ENCODE results near the gene PARD3. TPM values are rescaled to one million over a fixed set of nuclear protein-coding genes. Genes with fewer than 3 reads are reported as not detected.

The PARD3 gene
- total RNA-seq, 1 experiment from 2014 or later: 51.8 TPM

DNA sequence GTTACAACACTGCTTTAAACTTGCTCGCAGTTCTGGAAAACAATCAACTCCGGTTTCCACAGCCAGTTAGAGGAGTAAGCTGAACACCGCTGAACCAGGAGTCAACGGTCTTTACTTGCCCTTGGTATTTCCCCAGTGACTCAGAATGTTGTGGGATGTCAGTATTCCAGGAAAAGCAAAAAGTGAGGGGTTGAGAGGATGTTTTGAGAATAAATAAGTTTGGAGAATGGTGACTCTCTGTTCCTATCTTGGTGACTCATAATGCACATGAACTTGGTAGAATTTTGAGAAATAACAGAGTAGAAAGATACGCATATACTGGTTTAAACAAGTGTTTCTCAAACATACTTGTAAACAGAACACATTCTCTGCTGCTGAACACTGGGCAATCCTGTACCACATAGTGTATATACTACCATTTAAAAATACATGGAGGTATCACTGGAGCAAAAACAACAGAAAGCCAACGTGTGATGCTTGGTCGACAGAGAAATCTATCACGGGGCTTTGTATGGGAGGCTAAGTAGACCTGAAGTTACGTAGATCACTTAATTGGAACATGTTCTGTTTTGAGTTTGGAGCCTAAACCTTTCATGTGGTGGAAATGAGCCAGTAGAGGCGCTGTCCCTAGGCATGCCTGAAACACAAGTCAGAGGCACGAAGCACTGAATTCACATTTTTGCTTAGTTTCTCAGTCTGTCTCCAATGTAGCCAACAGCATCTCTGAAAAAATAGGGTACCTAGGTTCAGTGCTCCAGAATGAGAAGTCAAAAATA lies 534.3 kb downstream of the PARD3 start:
- Mint-ChIP-seq H3K4me1 (peaks cover 24% of the 10 kb centered on the region), H3K9me3 (no peaks in the 10 kb centered on the region), H3K36me3 (no peaks in the 10 kb centered on the region), H3K4me3 (no peak overlapping the region), H3K27me3 (ENCODE audit: low read depth) (no peaks in the 10 kb centered on the region), H3K27ac (0 out of 2 replicates have a peak overlapping the region, but pooled peaks have one; percentile 0)
- DNase-seq (ENCODE audit: low spot score): no peak
- no peak for TF ChIP-seq TEAD1 (CRISPR knock-in tag; IDR thresholded peaks at IDR 0.05)
- no peak for TF ChIP-seq NR1H2 (CRISPR knock-in tag; IDR thresholded peaks at IDR 0.05)
- no peak for TF ChIP-seq PRRX2 (CRISPR knock-in tag; IDR thresholded peaks at IDR 0.05)
- TF ChIP-seq, protein P1, sequence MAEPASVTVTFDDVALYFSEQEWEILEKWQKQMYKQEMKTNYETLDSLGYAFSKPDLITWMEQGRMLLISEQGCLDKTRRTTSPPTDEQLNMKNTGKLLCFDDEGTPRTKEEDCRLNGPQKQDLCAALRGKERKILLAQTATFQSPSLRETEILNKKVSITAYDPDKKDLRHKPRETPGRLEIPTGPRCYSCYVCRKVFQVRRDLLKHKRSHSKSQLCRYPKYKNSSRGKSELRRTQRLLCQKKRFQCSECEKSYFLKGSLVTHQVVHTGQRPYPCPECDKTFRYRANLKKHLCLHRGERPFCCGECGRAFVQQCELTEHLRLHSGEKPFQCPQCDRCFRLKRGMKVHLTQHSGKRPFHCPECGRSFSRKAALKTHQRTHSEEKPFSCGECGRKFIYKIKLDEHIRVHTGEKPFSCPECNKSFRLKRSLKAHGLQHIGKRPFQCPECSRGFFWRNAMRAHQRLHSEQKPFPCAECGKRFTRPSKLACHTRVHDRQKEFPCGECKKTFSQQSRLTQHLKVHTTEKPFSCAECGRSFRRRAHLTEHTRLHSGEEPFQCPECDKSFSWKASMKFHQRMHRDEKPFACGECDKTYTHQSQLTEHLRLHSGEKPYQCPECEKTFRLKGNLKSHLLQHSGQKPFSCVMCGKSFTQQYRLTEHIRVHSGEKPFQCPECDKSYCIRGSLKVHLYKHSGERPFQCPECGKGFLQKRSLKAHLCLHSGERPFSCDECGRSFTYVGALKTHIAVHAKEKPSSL (CRISPR knock-in tag; conservative IDR thresholded peaks at IDR 0.05): no peak
- TF ChIP-seq NFATC4 (CRISPR knock-in tag; IDR thresholded peaks at IDR 0.05): no peak
- CTCF ChIA-PET: no interaction called here
- peak; percentile 79 for ATAC-seq
- POLR2A ChIA-PET: no interaction called here

DNA sequence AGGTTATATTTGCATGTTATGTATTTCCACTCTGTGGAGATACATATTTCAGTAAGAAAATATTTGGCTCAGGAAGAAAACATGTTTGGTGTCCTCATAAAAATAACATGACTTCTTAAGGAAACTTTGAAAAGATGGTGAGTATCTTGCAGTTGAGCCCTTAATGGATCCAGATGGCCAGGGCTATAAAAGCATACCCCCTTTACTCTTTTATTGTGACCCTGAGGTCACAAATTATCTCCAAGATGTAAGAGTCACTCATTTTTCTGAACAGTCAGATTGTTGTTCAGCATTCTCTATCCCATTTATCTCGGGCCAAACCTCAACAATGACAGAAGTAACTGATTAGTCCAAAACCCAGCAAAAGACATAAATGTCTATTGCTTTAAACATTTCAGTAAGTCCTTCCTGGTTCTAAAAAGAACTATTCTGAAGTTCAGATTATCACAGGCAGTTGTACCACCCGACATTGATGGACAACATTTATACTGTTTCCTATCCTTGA lies 539.4 kb downstream of the PARD3 start:
- no peak overlapping the region for H3K27ac Mint-ChIP-seq

More for the DNA sequence above, 539.4 kb downstream of the PARD3 start:
- ATAC-seq (no peak), DNase-seq (ENCODE audit: low spot score) (no peak)
- H3K27me3 Mint-ChIP-seq (ENCODE audit: low read depth): no peaks in the 10 kb centered on the region
- peaks cover 14% of the 10 kb centered on the region for H3K4me1 Mint-ChIP-seq
- POLR2A ChIA-PET: no interaction called here
- TF ChIP-seq, protein P2, sequence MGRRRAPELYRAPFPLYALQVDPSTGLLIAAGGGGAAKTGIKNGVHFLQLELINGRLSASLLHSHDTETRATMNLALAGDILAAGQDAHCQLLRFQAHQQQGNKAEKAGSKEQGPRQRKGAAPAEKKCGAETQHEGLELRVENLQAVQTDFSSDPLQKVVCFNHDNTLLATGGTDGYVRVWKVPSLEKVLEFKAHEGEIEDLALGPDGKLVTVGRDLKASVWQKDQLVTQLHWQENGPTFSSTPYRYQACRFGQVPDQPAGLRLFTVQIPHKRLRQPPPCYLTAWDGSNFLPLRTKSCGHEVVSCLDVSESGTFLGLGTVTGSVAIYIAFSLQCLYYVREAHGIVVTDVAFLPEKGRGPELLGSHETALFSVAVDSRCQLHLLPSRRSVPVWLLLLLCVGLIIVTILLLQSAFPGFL (CRISPR knock-in tag; IDR thresholded peaks at IDR 0.05; ENCODE audit: borderline replicate concordance): no peak
- TF ChIP-seq SMAD3 (CRISPR knock-in tag; IDR thresholded peaks at IDR 0.05; ENCODE audit: borderline replicate concordance) (no peak), ZNF263 (CRISPR knock-in tag; IDR thresholded peaks at IDR 0.05; ENCODE audit: low read depth) (no peak), NR1H2 (CRISPR knock-in tag; IDR thresholded peaks at IDR 0.05) (no peak), ZNF671 (CRISPR knock-in tag; IDR thresholded peaks at IDR 0.05) (no peak), MXD4 (CRISPR knock-in tag; IDR thresholded peaks at IDR 0.05; ENCODE audit: borderline replicate concordance) (no peak), ZNF396 (CRISPR knock-in tag; IDR thresholded peaks at IDR 0.05; ENCODE audit: borderline replicate concordance) (no peak), NR2C2 (CRISPR knock-in tag; IDR thresholded peaks at IDR 0.05) (no peak), NR3C1 (CRISPR knock-in tag; conservative IDR thresholded peaks at IDR 0.05; ENCODE audit: low read depth) (no peak), SP1 (CRISPR knock-in tag; conservative IDR thresholded peaks at IDR 0.05) (no peak), ESRRA (CRISPR knock-in tag; IDR thresholded peaks at IDR 0.05; ENCODE audit: borderline replicate concordance) (no peak), TEAD1 (CRISPR knock-in tag; IDR thresholded peaks at IDR 0.05) (no peak), FOXK1 (CRISPR knock-in tag; IDR thresholded peaks at IDR 0.05) (no peak), OVOL2 (CRISPR knock-in tag; IDR thresholded peaks at IDR 0.05; ENCODE audit: borderline replicate concordance) (no peak)
- TF ChIP-seq, protein P3, sequence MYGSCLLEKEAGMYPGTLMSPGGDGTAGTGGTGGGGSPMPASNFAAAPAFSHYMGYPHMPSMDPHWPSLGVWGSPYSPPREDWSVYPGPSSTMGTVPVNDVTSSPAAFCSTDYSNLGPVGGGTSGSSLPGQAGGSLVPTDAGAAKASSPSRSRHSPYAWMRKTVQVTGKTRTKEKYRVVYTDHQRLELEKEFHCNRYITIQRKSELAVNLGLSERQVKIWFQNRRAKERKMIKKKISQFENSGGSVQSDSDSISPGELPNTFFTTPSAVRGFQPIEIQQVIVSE (CRISPR knock-in tag; IDR thresholded peaks at IDR 0.05; ENCODE audit: borderline replicate concordance): no peak
- TF ChIP-seq, protein P4, sequence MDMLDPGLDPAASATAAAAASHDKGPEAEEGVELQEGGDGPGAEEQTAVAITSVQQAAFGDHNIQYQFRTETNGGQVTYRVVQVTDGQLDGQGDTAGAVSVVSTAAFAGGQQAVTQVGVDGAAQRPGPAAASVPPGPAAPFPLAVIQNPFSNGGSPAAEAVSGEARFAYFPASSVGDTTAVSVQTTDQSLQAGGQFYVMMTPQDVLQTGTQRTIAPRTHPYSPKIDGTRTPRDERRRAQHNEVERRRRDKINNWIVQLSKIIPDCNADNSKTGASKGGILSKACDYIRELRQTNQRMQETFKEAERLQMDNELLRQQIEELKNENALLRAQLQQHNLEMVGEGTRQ (CRISPR knock-in tag; IDR thresholded peaks at IDR 0.05): no peak
- TF ChIP-seq, protein P5, sequence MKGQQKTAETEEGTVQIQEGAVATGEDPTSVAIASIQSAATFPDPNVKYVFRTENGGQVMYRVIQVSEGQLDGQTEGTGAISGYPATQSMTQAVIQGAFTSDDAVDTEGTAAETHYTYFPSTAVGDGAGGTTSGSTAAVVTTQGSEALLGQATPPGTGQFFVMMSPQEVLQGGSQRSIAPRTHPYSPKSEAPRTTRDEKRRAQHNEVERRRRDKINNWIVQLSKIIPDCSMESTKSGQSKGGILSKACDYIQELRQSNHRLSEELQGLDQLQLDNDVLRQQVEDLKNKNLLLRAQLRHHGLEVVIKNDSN (CRISPR knock-in tag; IDR thresholded peaks at IDR 0.05): no peak
- TF ChIP-seq, protein P6, sequence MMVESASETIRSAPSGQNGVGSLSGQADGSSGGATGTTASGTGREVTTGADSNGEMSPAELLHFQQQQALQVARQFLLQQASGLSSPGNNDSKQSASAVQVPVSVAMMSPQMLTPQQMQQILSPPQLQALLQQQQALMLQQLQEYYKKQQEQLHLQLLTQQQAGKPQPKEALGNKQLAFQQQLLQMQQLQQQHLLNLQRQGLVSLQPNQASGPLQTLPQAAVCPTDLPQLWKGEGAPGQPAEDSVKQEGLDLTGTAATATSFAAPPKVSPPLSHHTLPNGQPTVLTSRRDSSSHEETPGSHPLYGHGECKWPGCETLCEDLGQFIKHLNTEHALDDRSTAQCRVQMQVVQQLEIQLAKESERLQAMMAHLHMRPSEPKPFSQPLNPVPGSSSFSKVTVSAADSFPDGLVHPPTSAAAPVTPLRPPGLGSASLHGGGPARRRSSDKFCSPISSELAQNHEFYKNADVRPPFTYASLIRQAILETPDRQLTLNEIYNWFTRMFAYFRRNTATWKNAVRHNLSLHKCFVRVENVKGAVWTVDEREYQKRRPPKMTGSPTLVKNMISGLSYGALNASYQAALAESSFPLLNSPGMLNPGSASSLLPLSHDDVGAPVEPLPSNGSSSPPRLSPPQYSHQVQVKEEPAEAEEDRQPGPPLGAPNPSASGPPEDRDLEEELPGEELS (CRISPR knock-in tag; IDR thresholded peaks at IDR 0.05): no peak
- TF ChIP-seq, protein P7, sequence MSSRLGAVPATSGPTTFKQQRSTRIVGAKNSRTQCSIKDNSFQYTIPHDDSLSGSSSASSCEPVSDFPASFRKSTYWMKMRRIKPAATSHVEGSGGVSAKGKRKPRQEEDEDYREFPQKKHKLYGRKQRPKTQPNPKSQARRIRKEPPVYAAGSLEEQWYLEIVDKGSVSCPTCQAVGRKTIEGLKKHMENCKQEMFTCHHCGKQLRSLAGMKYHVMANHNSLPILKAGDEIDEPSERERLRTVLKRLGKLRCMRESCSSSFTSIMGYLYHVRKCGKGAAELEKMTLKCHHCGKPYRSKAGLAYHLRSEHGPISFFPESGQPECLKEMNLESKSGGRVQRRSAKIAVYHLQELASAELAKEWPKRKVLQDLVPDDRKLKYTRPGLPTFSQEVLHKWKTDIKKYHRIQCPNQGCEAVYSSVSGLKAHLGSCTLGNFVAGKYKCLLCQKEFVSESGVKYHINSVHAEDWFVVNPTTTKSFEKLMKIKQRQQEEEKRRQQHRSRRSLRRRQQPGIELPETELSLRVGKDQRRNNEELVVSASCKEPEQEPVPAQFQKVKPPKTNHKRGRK (CRISPR knock-in tag; IDR thresholded peaks at IDR 0.05; ENCODE audit: borderline replicate concordance): no peak
- TF ChIP-seq, protein P8, sequence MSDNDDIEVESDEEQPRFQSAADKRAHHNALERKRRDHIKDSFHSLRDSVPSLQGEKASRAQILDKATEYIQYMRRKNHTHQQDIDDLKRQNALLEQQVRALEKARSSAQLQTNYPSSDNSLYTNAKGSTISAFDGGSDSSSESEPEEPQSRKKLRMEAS (CRISPR knock-in tag; IDR thresholded peaks at IDR 0.05): no peak
- CTCF ChIA-PET: no interaction called here
- no peaks in the 10 kb centered on the region for H3K36me3 Mint-ChIP-seq
- H3K4me3 Mint-ChIP-seq: no peak overlapping the region
- peaks cover 6% of the 10 kb centered on the region for H3K9me3 Mint-ChIP-seq
